ENCODE data around the gene MITF.

The MITF gene

DNA sequence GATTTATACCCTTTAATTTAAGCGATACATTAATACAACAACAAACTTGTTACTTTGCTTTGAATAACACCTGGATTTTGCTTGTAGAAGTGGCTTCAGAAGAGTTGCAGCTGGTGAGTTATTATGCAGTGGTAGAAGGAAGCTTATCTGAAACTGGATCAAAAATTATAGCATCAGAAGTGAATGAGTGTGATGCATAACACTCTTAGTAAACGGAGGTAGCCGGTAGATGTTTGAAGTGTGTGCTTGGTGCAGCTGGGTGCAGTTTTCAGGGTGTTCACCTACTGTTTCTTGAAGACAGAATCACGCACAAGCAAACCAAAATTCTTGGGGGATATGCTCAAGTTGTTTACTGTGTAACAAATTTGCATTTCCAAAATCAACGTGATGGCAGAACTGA, 103.1 kb downstream of the MITF start:
- no peak for DNase-seq

DNA sequence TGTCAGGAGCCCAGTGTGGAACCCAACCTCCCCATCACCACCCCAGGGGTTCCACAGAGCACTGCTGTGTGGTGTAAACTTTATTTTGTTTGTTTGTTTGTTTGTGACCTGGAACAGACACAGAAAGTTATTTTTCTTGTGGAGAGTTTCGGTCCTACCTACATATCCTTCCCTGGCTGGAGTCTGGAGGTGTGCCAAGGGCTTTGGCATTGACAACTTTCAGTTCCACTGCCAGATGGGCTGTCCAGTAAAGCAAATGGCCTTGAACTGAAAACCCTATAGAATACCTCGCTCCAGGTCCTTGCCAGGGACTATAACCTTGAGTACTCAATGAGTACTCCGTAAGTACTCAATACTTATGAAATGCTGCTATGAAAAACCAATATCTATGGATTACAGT, 103.5 kb downstream of the MITF start:
- no peak for DNase-seq

DNA sequence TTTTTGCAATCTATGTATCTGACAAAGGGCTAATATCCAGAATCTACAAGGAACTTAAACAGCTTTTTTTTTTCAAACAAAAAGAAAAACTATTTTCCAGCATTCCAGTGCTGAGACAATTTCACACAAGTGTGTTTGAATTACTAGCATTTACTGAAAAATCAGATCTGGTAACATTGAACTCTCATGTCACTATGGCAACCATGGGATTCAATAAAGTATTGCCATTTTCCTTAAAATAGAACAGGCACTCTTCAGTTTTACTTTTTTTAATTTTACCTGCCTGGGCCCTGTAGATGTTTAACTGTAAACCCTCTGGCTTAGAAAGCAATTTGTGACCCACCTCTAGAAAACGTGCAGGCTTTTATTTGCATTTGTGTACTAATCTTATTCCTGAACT, 105.4 kb downstream of the MITF start:
- no peak for DNase-seq

DNA sequence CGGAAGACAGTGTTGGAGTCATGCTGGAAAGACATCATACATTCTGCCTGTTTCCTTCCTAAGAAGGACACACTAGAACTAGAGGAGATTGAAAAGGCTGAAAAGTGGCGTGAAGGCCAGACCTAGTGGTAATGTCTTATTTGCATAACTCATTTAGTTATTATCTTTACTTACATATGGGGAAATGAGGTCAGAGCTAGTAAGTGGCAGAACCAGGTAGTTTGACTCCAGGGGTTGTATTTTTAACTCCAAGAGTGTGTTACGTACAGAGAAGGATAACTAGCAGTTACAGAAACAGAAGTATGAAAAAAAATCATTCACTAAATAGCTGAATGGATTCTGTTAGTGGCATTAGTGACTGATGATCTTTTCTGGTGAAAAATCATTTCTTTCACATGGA, 108.0 kb downstream of the MITF start:
- DNase-seq: no peak

DNA sequence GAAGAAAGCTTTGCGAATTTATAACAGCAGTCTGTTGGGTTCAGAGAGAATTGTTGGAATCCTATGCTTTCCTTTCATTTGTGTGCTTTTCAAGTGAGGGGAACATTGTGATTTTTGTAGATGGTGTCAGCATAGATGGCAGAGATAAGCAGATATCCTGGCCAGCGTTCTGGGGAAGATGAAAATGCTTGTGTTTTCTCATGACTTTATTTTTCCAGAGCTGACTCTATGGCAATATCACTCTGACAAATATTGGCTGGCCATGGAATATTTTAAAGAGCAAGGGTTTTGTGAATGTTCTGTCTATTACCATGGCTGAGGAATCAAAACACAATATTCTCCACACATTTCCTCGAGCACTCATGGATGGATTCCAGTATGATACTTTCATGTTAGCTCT, 108.8 kb downstream of the MITF start:
- no peak for DNase-seq

DNA sequence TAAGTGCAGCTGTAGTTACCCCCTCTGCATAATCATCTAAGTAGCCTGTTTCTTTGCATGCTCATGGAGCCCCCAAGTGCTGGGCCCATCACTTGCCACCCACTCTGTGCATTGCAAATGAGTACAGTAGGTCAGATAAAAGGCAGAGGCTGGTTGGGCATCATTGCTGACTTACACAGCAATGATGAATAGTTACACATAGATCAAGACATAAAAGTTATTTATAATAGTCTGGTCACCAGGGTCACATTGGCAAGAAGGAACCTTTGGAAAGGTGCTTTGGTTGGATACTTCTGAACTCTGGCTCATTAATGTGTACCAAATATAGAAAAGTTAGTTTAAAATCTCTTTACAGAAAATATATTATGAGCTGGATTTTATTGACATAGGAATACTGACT, 111.6 kb downstream of the MITF start:
- no peak for DNase-seq

DNA sequence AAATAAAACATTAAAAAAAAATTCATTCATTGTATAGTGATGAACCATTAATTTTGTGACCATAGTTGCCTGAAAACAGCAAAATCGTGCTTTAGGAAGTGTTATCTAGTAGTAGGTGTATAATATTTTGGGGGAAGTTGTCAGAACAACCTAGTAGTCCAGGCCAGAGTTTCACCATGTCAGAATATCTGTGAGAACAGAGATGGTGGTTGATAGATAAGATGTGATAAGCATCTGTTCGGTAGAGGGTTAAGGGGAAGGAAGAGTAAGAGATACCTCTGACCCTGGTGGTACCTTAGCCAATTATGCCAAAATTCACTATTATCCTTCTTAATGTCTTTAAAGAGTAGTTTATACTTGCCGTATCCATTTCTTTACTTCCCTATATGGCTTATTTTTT, 113.8 kb downstream of the MITF start:
- no peak for DNase-seq

DNA sequence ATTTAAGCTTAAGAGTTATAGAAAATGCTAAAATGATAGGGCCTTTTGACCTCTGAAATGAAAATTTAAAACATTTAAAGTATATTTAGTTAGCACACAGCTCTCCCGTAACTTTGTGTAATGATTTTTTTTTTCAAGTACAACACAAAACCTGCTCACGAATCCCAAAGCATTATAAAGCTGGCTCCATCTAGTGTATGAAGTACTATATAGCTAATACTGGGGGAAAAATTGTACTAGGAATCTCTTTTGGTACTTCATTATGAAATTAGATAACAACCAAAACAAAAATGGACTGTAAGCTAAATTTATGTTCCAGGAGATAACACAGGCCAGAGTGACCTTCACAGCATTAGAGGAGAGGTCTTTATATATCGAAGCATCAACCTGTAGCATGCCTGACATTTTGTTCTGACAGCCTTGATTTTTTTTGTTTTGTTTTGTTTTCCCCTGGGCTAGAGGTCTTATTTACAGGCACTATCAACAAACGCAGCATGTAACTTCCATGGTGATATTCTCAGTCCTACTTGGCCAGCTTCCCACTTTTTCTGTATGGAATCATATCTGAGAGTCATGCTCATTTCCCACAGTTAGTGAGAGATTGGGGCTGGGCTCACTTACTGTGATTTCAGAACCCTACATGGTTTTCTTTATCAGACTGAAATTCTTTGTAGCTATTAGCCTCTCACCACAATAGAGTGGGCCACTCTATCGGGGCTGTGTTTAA, 116.3 kb downstream of the MITF start:
- DNase-seq: no peak

DNA sequence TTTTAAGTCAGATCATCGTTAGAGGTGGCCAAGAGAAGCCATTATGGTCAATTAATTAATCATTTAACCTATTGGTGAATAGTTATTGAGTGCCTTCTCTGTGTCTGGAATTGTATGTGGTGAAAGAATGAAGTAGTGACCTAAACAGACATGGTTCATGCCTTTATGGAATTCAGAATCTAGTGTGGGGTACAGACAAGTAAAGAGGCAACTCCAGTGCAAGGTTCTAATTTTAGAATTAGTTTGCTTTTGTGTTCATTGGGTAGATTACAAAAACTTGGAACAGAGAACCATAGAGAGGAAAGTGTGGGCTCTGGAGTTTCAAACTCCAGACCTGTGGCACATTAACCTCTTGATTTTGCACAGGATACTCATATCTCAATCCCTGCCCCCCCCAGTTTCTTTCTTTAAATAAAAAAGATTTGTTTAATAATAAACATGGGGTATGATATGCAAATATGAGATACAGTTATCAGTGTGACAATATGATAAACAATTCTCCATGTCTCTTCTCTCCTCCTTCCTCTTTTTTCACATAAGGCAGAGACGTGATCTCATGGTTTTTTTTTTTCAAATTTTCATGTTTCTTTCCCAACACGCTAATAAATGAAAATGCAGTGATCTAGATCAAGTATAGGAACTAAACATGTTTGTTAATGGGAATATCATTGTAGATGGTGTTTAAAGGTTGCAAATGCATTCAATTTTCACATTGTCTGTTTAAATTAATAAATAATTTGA, 117.9 kb downstream of the MITF start:
- DNase-seq: no peak

DNA sequence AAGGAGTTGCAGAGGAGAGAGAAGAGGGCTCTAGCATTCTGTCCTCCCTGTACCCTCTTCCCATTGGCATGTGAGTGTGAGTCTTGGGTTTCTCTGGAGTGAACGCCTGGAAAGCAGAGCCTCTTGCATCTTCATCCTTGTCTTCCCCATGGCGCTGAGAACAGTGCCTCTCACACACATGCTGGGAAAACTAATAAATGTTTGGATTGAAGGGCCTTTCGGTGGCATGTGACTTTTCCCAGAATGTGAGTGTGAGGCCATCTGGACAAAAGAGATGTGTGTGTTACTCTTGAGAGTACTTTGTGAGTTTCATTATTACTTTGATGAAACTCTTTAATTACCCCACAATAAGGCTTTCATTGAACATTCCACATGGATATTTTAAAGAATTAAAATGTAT, 122.3 kb downstream of the MITF start:
- DNase-seq: no peak

DNA sequence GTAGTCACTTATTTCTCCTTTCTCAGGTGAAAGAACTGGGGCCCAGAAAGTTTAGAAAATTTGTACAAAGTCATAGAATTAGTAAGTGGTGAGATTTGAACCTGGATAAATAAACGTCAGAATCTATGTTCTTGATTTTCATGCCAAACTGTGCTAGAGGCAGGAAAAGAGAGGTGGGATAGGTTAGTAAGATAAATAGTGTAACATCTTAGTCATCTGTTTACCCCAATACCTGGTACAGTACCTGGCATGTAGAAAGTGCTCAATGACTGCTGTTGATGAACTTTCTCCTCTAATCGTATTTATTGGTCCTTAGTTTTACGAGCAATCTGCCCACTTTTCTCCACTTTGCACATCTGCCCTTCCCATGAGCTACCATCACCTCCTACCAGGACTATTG, 124.9 kb downstream of the MITF start:
- DNase-seq: no peak

DNA sequence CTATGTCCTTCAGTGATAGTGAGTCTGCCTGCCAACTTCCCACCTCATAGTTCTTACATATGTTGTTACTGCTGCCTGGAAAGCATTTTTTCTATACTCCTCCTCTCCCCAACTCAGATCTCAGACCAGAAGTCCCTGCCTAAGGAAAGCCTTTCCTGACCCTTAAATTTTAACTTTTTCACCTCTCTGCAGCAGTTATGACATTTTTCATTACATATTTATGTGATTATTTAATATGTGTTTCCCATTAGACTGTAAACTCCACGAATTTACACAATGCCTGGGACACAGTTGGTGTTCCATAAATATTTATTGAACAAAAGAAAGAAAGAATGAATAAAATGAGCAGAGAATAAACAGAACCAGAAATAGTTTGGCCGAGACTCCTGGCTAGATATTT, 125.5 kb downstream of the MITF start:
- no peak for DNase-seq

DNA sequence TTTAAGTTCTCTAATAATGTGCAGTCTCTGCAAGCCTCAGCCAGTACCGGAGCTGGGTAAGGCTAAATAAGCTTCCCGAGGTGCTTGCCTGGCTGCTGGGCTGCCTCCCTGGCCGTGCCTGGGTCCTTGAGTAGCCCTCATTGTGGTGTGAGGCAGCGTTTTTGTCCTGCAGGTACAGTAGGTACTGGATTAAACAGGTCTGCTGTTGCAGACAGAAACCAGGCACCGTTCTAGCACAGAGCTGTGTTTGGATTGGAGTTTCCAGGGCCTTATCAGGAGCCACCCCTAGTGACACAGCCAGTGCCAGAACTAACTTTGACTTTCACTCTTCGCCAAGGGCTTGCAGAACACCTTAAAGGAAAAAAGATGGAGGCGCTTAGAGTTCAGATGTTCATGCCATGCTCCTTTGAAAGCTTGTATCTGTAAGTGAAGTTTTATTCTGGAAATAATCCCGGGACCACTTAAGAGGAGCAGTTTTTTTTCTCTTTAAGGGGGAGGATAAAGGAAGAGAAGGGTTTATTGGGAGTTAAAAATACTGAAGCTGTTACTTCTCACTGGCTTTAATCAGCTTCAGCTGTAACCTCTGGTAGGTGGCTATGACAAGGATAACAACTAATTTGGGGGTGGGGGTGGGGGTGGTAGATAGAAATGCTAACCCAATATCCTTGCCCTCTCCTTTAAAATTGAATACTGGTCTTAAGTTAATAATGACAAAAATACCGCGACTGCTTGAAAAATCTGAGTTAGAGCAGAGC, 126.8 kb downstream of the MITF start:
- no peak for DNase-seq

DNA sequence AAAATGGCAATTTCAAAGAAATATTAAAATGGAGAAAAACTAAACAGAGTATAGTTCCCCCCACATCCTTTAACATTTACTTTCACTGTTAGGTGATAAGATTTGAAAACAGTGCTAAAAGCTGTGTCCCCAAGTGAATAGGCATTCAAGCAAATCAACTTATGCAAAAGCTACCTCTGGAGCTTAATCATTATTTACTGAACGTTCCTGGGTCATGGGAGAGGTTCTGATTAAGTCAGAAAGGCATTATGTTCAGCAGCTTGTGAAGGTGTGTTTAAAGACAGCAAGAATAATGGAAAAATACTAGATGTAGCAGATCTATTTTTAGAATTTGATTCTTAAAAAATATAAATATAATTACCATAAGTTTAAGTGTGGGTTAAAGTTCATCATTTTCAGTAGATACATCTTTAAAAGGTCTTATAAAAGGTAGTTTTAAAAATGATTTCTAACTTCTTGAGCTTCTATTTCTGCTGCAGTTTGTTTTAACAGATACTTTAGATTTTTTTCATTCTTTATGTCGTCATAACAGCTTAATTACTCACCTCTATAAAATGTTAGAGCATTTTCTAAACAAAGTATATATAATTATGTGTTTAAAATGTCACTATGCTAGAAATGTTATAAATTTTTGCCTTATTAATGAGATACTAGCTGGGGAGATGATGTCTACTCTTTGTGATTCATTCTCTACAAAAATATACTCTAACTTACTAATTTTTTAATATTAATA, 127.9 kb downstream of the MITF start:
- DNase-seq: no peak

DNA sequence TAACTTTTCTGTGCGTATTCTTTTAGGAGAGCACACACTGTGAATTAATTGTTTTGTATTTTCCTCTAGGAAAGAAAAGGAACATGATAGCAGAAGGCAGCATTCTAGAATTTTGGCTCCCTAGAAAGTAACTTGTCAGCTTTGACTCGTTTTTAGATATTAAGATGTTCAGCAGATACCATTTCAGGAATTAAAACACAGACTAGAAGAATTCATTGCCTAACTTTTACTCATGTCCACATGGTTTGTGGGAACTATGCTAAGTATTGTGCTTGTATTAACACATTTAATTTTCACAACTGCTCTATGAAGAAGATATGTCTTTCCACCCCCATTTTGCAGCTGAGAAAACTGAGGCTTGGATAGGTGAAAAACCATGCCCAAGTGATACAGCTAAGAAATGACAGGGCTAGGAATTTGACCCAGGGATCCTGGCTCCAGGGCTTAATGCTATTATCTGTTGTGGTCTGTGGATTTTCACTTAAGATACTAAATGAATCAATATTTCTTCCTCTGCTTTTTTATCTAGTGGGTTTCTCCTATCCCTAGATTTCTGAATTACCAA, 128.8 kb downstream of the MITF start:
- DNase-seq: no peak

DNA sequence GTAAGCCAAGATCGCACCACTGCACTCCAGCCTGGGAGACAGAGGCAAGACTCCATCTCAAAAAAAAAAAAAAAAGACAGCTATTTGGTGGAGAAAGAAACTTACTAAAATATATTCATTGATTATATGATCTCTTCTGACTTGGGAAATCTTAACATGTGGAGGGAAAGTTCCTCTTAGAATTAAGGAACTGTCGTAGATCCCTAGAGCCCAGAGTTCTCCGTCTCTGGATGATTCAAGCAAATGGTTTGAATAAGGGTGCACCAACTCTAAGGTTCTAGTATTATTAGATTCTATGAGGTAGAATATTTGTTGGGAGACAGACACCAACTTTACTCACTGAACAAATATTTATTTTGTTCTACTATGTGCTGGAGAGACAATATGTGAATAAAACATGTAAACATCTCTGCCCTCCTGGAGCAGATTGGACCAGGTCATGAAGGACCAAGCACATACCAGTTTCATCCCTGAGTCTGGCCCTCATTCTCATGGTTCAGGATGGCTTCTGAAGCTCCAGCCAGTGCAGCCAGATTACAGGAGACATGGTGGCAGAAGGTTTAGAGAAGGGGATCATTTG, 129.7 kb downstream of the MITF start:
- DNase-seq: no peak

DNA sequence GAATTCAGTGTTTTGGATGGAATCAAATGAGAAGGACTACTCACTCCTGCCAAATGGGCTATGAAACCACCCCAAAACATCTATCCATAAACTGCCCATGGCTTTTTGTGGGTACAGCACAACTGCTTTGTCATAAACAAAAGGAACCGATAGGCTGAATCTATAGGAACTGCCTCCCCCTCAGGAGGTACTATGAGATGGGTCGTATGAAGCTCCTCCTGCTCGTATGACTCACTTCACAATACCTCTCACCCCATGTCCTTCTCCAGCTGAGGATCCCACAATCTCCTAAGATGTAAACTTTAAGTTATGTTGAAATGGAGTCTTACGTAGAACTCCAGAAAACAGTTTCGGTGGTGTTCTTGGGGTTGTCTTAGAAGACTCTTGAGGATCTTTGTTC, 130.4 kb downstream of the MITF start:
- no peak for DNase-seq

DNA sequence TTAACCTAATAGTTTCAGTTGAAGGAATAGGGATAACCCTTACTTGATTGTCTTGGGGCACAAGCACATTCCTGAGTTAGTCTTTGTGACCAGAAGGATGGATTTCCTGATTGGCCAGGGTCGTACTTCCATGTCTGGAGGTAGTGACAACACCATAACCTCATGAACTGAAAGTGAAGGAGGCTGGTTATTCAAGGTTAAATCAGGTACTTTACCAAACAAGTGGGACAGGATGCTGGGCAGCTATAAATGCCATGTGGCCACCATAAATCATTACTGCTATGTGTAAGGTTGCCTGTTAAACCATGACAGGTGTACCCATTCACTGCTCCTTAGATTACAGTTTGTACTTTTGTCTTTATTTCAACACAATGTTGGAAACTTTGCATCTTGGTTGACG, 132.0 kb downstream of the MITF start:
- no peak for DNase-seq

DNA sequence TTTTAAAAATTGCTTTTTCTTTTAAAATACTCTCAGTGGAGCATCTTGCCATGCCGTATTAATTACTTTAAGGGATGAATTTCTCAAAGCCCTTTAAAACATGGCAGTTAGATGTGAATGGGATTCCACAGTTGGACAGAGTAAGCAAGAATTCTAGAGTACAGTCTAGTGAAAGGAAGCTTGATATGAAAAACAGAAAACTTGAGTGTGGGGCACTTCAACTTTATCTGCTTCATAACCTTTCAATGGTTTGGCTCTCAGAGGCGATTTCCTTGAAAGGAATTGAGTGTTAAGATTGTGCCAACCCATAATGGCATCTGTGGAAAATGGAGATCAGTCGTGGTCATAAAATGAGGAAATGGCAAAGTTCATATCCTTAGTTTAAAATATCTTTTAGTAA, 132.6 kb downstream of the MITF start:
- no peak for DNase-seq

DNA sequence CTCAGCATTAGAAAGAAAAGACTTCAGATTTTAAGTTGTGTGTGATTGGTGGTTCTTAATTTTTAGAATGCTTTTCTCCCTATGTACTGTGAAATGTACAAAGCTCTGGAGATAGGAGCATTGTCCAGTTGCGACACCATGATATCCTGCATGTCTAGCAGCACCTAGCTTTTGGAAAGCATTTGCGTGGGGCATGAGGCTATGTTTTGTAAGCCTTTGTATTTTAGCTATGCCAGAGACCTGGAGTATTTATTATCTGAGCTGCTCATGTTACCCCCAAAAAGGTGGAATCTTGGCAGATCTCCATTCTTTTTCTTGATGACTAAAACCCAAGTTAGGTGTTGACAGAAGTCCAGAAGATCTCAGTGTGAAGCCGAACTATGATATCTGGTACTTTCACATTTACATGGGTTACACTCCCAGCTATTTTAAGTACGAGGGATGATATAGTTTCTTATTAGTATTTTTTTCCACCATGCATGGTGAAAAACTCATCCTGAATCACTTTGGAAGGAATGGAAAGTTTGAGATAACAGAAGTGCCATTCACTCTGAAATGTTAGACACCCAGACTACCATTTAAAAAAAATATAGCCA, 133.6 kb downstream of the MITF start:
- no peak for DNase-seq

DNA sequence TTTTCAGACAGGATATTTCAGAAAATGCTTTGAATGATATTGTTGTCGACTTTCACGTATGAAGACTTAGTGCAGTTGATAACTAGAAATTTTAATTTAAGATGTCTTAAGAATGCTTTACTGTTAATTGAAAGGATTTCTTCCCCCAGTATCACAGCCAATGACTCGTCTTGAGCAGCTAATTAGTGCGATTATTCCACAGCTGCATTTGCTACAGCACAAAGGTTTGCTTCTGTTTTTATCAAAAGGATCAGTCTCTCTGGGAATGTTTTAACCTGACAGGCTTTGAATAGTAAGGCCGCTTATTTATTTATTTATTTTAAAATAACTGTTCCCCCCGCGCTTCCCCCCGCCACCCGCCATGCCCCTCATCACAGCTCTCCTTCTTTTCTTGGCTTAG, 136.8 kb downstream of the MITF start:
- DNase-seq: no peak

DNA sequence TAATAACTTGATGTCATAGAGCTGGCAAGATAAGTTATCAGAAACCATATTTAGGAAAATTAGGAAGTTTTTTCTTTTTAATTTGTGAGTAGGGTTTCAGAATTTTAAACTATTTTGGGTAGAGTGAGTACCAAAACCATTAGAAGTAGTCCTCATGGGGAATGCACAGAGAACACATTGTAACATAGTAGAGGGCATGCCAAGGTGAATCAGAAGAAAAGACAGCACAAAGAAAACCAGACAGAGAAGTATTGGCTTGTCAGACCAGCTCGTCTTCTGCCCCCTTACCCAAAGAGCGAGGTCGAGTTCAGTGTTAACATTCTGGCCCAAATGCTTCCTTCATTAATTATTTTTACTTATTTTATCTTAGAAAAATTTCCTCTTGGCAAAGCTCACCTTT, 139.0 kb downstream of the MITF start:
- DNase-seq: no peak
